Middle frontal gyrus (tissue), 1 donor: ENCODE measurements around the gene GLCCI1.
"Not testable (repeated sequence)": the region's sequence is repeated elsewhere in the genome, so short reads cannot be mapped to it uniquely, and the experiment has no call there.

Source experiments
- DNase-seq: peaks from one replicate; pipeline ENCODE4 v3.0.0-alpha.2; 2015; ENCODE audit warnings: low spot score; ENCODE audit errors: extremely low spot score

The GLCCI1 gene

GRCh38 chr7:7989616-7990440 lies 21.2 kb downstream of the GLCCI1 start:
- DNase-seq: no peak

GRCh38 chr7:7990441-7990761 lies 21.8 kb downstream of the GLCCI1 start:
- no peak for DNase-seq

GRCh38 chr7:7992506-7992905 lies 23.9 kb downstream of the GLCCI1 start:
- DNase-seq: no peak

- DNase-seq: not testable (repeated sequence)
These were observed 26.8 kb downstream of the GLCCI1 start for GRCh38 chr7:7995348-7995747.

- DNase-seq: no peak
These were observed 28.0 kb downstream of the GLCCI1 start for GRCh38 chr7:7996568-7996967.

- no peak for DNase-seq
These were observed 31.8 kb downstream of the GLCCI1 start for GRCh38 chr7:8000315-8000941.

- DNase-seq: no peak
These were observed 34.5 kb downstream of the GLCCI1 start for GRCh38 chr7:8003077-8003476.

GRCh38 chr7:8005279-8005678 lies 36.7 kb downstream of the GLCCI1 start:
- no peak for DNase-seq

GRCh38 chr7:8014399-8014798 lies 45.8 kb downstream of the GLCCI1 start:
- no peak for DNase-seq

- no peak for DNase-seq
These were observed 46.6 kb downstream of the GLCCI1 start for GRCh38 chr7:8015100-8015745.

- no peak for DNase-seq
These were observed 47.1 kb downstream of the GLCCI1 start for GRCh38 chr7:8015746-8016120.

GRCh38 chr7:8017423-8017822 lies 48.8 kb downstream of the GLCCI1 start:
- DNase-seq: no peak

- no peak for DNase-seq
These were observed 50.4 kb downstream of the GLCCI1 start for GRCh38 chr7:8018961-8019360.

- DNase-seq: no peak
These were observed 54.0 kb downstream of the GLCCI1 start for GRCh38 chr7:8022628-8023027.

GRCh38 chr7:8035192-8035591 lies 66.6 kb downstream of the GLCCI1 start:
- no peak for DNase-seq

GRCh38 chr7:8035647-8036518 lies 67.3 kb downstream of the GLCCI1 start:
- no peak for DNase-seq

- no peak for DNase-seq
These were observed 68.6 kb downstream of the GLCCI1 start for GRCh38 chr7:8037151-8037550.

- no peak for DNase-seq
These were observed 72.3 kb downstream of the GLCCI1 start for GRCh38 chr7:8040768-8041369.

GRCh38 chr7:8042796-8043535 lies 74.4 kb downstream of the GLCCI1 start:
- no peak for DNase-seq

GRCh38 chr7:8044761-8045430 lies 76.3 kb downstream of the GLCCI1 start:
- no peak for DNase-seq
